ENCODE measurements around the gene SHC3.

DNA sequence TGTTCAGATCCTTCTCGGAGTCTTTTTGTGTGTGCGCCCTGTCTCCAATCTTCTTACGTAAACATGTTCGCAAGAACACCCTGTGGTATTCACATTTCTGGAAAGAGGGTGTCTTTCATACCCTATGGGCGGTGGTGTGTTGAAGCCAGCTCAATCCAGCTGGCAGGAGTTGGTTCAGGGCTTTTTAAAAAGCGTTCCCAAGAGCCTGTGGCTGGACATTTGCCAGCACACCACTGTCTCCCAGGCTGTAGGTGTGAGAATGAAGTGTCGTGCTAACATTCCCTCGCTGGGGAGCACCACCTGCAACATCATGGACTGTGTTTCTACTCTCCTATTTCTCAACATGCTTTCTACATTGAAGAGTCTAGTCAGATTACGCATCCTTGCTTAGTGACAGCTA lies 135.6 kb downstream of the SHC3 start:
- TF ChIP-seq, protein P1, sequence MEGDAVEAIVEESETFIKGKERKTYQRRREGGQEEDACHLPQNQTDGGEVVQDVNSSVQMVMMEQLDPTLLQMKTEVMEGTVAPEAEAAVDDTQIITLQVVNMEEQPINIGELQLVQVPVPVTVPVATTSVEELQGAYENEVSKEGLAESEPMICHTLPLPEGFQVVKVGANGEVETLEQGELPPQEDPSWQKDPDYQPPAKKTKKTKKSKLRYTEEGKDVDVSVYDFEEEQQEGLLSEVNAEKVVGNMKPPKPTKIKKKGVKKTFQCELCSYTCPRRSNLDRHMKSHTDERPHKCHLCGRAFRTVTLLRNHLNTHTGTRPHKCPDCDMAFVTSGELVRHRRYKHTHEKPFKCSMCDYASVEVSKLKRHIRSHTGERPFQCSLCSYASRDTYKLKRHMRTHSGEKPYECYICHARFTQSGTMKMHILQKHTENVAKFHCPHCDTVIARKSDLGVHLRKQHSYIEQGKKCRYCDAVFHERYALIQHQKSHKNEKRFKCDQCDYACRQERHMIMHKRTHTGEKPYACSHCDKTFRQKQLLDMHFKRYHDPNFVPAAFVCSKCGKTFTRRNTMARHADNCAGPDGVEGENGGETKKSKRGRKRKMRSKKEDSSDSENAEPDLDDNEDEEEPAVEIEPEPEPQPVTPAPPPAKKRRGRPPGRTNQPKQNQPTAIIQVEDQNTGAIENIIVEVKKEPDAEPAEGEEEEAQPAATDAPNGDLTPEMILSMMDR (IDR thresholded peaks at IDR 0.05), result no peak
- TF ChIP-seq POLR2A (IDR thresholded peaks at IDR 0.05), result no peak
